D721Med (cell line): ENCODE measurements around the gene PIP5KL1.

ENCODE experiments used
- DNase-seq: peaks from one replicate; pipeline ENCODE4 v3.0.0; 2011; ENCODE audit warnings: low spot score; ENCODE audit not compliant: insufficient read length
- FAIRE-seq: peaks from 2 replicates; lab custom pipeline; 2011; peaks lifted over from hg19 to GRCh38; lab: Jason Lieb, UNC
- TF ChIP-seq, protein P1 (sequence below): IDR thresholded peaks from 2 replicates; pipeline ENCODE4 v1.5.1; 2012; ENCODE audit warnings: mild to moderate bottlenecking, control low read depth; ENCODE audit not compliant: insufficient read depth; ENCODE audit errors: missing control alignments

Gene PIP5KL1

DNA sequence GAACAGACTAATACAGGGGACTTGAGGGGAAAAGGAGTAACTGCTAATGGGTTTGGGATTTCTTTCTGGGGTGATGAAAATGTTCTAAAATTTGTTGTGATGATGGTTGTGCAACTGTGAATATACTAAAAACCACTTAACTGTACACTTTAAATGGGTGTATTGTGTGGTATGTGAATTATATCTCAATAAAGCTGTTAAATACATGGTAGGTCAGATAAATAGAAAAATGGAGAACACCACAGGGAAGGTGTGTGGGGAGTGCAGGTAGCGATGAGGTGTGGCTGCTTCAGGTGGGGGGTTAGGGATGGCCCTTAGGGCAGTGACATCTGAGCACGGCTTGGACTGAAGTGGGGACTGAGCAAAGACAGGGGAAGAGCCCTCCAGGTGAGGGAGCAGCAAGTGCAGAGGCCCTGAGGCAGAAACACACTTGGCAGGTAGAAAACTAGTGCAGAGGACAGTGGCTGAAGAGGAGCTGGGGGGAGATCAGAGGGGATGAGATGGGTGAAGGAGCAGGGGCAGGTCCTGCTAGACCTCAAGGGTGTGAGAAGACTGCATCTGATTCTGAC lies 29.3 kb upstream of the PIP5KL1 start:
- no peak for FAIRE-seq
- no peak for DNase-seq
- TF ChIP-seq, protein P1, sequence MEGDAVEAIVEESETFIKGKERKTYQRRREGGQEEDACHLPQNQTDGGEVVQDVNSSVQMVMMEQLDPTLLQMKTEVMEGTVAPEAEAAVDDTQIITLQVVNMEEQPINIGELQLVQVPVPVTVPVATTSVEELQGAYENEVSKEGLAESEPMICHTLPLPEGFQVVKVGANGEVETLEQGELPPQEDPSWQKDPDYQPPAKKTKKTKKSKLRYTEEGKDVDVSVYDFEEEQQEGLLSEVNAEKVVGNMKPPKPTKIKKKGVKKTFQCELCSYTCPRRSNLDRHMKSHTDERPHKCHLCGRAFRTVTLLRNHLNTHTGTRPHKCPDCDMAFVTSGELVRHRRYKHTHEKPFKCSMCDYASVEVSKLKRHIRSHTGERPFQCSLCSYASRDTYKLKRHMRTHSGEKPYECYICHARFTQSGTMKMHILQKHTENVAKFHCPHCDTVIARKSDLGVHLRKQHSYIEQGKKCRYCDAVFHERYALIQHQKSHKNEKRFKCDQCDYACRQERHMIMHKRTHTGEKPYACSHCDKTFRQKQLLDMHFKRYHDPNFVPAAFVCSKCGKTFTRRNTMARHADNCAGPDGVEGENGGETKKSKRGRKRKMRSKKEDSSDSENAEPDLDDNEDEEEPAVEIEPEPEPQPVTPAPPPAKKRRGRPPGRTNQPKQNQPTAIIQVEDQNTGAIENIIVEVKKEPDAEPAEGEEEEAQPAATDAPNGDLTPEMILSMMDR = no peak

DNA sequence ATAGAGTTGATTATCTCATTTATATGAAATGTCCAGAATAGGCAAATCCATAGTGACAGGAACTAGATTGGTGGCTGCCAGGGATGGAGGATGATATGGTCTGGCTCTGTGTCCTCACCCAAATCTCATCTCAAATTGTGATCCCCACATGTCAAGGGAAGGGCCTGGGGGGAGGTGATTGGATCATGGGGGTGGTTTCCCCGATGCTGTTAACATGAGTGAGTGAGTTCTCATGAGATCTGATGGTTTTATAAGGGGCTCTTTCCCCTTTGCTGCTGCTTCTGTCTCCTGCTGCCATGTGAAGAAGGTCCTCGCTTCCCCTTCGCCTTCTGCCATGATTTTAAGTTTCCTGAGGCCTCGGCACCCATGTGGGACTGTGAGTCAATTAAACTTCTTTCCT lies 28.8 kb upstream of the PIP5KL1 start:
- TF ChIP-seq, protein P1 = no peak
- FAIRE-seq = no peak

DNA sequence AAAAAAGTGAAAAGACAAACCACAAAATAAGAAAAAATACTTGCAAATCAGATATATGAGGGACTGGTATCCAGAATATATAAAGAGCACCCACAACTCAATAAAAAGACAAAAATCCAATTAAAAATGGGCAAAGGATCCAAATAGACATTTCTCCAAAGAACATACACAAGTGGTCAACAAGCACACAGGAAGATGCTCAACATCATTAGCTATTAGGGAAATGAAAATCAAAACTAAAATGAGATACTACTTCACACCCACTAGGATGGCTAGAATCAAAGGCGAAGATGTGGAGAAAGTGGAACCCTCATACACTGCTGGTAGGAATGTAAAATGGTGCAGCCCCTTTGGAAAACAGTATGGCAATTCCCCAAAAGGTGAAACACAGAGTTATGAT lies 28.2 kb upstream of the PIP5KL1 start:
- FAIRE-seq (no peak), DNase-seq (no peak)
- TF ChIP-seq, protein P1 = no peak

More for the DNA sequence above, 28.8 kb upstream of the PIP5KL1 start:
- DNase-seq = no peak

DNA sequence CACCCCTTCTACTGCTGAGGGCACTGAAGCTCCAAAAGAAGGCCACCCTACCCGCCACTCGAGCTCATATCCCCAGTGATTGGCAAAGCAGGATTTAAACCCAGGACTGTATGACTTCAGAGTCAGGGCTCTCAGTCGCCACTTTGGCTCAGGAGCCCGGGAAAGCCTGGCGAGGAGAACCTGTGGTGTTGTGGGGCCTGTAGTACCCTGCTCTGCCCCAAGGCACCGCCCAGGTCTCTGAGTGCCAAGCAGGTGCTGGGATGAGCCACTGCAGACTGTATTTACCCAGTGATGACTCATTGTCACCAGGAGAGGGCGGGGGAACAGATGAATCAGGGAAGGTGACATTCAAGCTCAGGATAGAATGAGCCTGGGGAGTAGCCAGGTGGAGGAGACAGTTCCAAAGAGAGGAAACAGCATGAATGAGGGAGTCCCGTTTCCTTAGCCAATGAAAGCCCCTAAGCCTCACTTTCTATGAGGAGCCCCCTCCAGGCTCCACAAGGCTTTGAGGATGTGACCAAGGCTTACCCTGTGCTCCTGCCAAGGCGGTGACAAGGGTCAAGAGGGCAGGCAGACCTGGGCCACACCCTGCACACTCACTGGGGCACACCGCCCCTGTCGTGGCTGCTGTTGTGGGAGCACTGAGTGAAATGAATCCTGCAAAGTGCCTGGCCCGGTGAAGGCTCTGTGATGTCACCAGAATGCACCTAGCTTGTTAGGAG lies 24.9 kb upstream of the PIP5KL1 start:
- FAIRE-seq = no peak
- TF ChIP-seq, protein P1 = peak; percentile 29
- DNase-seq = no peak

DNA sequence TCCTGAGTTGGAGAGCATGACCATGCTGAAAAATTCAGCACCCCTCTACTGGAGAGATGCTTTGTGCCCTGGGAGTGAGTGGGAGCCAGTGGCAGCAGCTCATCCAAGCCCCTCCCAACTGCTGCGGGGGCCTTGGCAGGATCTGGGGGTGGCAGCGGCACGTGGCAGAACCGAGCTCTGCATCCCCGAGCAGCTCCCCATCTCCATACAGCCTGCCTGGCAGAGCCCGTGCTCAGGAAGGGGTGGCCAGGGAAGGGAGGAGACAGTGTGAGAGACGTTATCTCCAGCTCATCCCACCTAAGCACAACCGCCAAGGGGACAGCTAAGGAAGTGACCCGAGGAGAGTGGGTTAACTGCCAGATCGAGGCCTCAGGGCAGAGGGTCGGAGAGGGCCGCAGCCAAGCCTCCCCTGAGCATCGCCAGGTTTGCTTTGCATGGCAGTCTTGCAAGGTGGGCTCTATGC lies 24.3 kb upstream of the PIP5KL1 start:
- DNase-seq (no peak), FAIRE-seq (no peak)
- TF ChIP-seq, protein P1 = no peak

DNA sequence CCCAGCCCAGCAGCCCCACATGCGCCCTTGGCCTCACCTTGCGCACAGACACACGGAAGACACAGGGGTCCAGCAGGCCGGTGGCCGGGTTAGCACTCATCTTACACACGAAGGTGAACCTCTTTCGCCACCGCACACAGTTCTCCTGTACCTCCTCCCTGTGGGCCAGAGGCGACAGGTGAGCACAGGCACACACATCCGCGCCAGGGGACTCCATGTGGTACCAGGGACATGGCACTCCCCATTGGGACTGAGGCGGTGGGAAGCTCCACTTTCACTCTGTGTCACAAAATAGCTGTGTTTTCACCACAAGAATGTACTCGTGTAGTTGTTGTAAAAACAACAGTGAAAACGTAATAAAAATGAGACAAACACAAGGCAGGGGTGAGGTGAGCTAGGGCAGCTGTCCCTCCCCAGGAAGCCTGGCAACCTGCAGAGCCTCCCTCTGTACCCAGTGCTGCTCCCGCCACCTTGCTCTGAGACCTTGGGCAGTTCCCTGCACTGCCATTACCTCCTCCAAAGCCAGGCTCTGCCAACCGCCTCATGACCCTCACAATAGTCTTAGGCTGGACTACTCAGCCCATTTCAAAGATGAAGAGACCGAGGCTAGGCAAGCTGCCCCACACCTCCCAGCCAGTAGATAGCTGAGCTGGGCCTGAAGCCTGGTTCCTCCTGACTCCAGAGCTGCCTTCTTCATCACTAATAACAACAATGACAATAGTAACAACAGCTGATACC lies 23.4 kb upstream of the PIP5KL1 start:
- FAIRE-seq (no peak), DNase-seq (no peak)
- TF ChIP-seq, protein P1 = no peak

DNA sequence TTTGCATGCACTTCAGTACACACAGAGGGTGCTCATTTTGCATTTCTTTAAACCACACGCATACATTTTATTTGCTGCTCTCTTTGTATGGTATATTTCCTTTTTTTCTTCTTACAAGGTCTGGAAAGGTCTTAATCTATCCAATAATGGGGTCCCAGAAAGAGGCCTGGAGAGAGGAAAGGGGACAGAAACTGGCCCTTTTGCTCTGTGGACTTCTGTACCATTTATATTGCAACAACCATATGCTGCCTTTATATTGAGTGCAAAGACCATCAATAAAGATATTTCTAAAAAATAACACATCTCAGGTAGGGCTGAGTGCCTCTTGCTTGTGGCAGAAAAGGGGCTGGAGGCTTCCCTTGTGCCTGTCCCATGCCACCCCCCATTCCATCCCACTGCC lies 22.6 kb upstream of the PIP5KL1 start:
- DNase-seq (no peak), FAIRE-seq (no peak)
- TF ChIP-seq, protein P1 = no peak
